C4-2B (cell line): ENCODE measurements around the gene DHPS.

ENCODE experiments used
- H3K27ac ChIP-seq: fragments of 450-650 bp; 2 replicates; pipeline ENCODE4 v1.5.1; 2017
- ZFX ChIP-seq: fragments of 450-650 bp; IDR thresholded peaks from 2 replicates; pipeline ENCODE4 v1.6.1; 2017
- TF ChIP-seq, protein P1 (sequence below): fragments of 450-650 bp; conservative IDR thresholded peaks from 2 replicates; pipeline ENCODE4 v1.5.1; 2017; ENCODE audit warnings: mild to moderate bottlenecking

The DHPS gene

GRCh38 chr19:12676928-12677327, 4.8 kb downstream of the DHPS start:
- TF ChIP-seq, protein P1, sequence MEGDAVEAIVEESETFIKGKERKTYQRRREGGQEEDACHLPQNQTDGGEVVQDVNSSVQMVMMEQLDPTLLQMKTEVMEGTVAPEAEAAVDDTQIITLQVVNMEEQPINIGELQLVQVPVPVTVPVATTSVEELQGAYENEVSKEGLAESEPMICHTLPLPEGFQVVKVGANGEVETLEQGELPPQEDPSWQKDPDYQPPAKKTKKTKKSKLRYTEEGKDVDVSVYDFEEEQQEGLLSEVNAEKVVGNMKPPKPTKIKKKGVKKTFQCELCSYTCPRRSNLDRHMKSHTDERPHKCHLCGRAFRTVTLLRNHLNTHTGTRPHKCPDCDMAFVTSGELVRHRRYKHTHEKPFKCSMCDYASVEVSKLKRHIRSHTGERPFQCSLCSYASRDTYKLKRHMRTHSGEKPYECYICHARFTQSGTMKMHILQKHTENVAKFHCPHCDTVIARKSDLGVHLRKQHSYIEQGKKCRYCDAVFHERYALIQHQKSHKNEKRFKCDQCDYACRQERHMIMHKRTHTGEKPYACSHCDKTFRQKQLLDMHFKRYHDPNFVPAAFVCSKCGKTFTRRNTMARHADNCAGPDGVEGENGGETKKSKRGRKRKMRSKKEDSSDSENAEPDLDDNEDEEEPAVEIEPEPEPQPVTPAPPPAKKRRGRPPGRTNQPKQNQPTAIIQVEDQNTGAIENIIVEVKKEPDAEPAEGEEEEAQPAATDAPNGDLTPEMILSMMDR, result no peak
- TF ChIP-seq ZFX, result no peak
- H3K27ac ChIP-seq, result no peak overlapping the region

GRCh38 chr19:12676384-12676792, 5.3 kb downstream of the DHPS start:
- TF ChIP-seq ZFX, result no peak
- TF ChIP-seq, protein P1, result peak; percentile 93

GRCh38 chr19:12675940-12676339, 5.7 kb downstream of the DHPS start:
- TF ChIP-seq, protein P1, result no peak
- TF ChIP-seq ZFX, result no peak
- H3K27ac ChIP-seq, result no peak overlapping the region

More at GRCh38 chr19:12676384-12676792, 5.3 kb downstream of the DHPS start:
- no peak overlapping the region for H3K27ac ChIP-seq

GRCh38 chr19:12675399-12675798, 6.3 kb downstream of the DHPS start:
- H3K27ac ChIP-seq, result no peak overlapping the region
- no peak for TF ChIP-seq ZFX
- TF ChIP-seq, protein P1, result no peak

DNA sequence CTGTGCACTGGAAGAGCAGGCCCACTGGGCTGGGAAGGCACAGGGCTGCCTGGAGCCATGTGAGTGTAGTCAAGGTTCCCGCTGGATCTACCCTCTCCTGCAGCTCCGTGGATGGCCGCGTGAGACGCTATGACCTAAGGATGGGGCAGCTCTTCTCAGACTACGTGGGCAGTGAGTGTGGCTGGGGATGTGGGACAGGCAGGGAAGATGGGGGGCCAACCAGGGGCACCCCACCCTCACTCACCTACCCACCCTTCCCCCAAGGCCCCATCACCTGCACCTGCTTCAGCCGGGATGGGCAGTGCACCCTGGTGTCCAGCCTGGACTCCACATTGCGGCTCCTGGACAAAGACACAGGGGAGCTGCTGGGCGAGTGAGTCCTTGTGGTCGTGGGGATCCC, 8.9 kb downstream of the DHPS start:
- H3K27ac ChIP-seq, result no peak overlapping the region

GRCh38 chr19:12670159-12670928, 11.3 kb downstream of the DHPS start:
- TF ChIP-seq, protein P1, result no peak
- no peak for TF ChIP-seq ZFX
- H3K27ac ChIP-seq, result peak overlapping the region; percentile 85

More for the DNA sequence above, 8.9 kb downstream of the DHPS start:
- TF ChIP-seq, protein P1, result no peak
- TF ChIP-seq ZFX, result no peak

GRCh38 chr19:12669270-12670158, 12.2 kb downstream of the DHPS start:
- peak overlapping the region; percentile 85 for H3K27ac ChIP-seq
- TF ChIP-seq, protein P1, result no peak
- TF ChIP-seq ZFX, result peak; percentile 71; the same call in 1 of the 2 replicates
